Measurements from ENCODE around the gene PTPRG.

Gene PTPRG

GRCh38 chr3:62020706-62021105, 459.3 kb downstream of the PTPRG start:
- DNase-seq (ENCODE audit: low read depth), result no peak
- H3K4me3 ChIP-seq (ENCODE audit: low read length), result no peak overlapping the region
- TF ChIP-seq, protein P1, sequence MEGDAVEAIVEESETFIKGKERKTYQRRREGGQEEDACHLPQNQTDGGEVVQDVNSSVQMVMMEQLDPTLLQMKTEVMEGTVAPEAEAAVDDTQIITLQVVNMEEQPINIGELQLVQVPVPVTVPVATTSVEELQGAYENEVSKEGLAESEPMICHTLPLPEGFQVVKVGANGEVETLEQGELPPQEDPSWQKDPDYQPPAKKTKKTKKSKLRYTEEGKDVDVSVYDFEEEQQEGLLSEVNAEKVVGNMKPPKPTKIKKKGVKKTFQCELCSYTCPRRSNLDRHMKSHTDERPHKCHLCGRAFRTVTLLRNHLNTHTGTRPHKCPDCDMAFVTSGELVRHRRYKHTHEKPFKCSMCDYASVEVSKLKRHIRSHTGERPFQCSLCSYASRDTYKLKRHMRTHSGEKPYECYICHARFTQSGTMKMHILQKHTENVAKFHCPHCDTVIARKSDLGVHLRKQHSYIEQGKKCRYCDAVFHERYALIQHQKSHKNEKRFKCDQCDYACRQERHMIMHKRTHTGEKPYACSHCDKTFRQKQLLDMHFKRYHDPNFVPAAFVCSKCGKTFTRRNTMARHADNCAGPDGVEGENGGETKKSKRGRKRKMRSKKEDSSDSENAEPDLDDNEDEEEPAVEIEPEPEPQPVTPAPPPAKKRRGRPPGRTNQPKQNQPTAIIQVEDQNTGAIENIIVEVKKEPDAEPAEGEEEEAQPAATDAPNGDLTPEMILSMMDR (IDR thresholded peaks at IDR 0.05; ENCODE audit: insufficient read depth, low read depth, low read length, missing control alignments), result no peak

DNA sequence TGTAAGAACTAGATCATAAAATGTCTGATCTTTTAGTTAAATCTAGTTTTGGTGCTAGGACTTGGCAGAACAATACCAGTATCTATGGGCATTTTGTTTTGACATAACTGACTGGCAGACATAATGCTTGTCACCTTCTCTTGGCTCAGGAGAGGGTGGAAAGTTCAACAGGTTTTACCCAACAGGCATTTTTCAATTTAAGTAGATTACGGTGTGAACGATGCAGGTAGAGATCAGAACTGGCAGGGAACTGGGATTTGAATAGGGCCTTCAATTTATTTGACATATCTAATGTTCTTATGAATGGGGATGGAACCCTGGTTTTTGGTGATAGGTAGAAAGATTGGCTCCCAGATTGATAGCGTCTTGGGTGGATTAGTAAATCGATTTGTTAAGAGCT, 460.9 kb downstream of the PTPRG start:
- TF ChIP-seq, protein P1 (IDR thresholded peaks at IDR 0.05; ENCODE audit: insufficient read depth, low read depth, low read length, missing control alignments), result no peak
- no peak overlapping the region for H3K4me3 ChIP-seq (ENCODE audit: low read length)
- DNase-seq (ENCODE audit: low read depth), result no peak

DNA sequence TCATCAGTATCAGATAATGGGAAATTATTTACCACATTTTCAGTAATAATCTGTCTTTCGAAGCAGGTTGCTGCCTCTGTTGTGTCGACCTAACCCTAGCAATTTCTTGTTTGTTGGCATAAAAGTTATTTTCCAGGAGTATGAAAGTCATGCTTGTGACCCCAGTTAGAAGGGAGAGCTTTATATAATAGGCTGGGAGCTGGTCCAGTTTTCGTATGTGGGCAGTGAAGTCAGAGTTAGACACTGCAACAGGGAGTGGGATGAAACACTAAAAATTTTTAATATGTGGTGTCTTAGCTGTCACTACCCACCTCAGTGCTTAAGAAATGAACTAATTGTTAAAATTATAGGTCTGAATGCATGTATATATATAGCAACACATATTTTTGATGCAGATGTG, 463.5 kb downstream of the PTPRG start:
- DNase-seq (ENCODE audit: low read depth), result no peak
- H3K4me3 ChIP-seq (ENCODE audit: low read length), result no peak overlapping the region
- TF ChIP-seq, protein P1 (IDR thresholded peaks at IDR 0.05; ENCODE audit: insufficient read depth, low read depth, low read length, missing control alignments), result no peak

GRCh38 chr3:62025913-62026312, 464.5 kb downstream of the PTPRG start:
- TF ChIP-seq, protein P1 (IDR thresholded peaks at IDR 0.05; ENCODE audit: insufficient read depth, low read depth, low read length, missing control alignments), result no peak
- no peak overlapping the region for H3K4me3 ChIP-seq (ENCODE audit: low read length)
- no peak for DNase-seq (ENCODE audit: low read depth)

GRCh38 chr3:62027241-62027640, 465.9 kb downstream of the PTPRG start:
- TF ChIP-seq, protein P1 (IDR thresholded peaks at IDR 0.05; ENCODE audit: insufficient read depth, low read depth, low read length, missing control alignments), result no peak
- no peak for DNase-seq (ENCODE audit: low read depth)
- no peak overlapping the region for H3K4me3 ChIP-seq (ENCODE audit: low read length)

- no peak overlapping the region for H3K4me3 ChIP-seq (ENCODE audit: low read length)
- no peak for DNase-seq (ENCODE audit: low read depth)
- TF ChIP-seq, protein P1 (IDR thresholded peaks at IDR 0.05; ENCODE audit: insufficient read depth, low read depth, low read length, missing control alignments), result no peak
Measured at GRCh38 chr3:62027796-62028195, 466.4 kb downstream of the PTPRG start.

GRCh38 chr3:62028236-62028635, 466.9 kb downstream of the PTPRG start:
- no peak for DNase-seq (ENCODE audit: low read depth)
- no peak overlapping the region for H3K4me3 ChIP-seq (ENCODE audit: low read length)
- TF ChIP-seq, protein P1 (IDR thresholded peaks at IDR 0.05; ENCODE audit: insufficient read depth, low read depth, low read length, missing control alignments), result no peak
